ENCODE measurements around the gene EPYC.
"Not testable (repeated sequence)": the region's sequence is repeated elsewhere in the genome, so short reads cannot be mapped to it uniquely, and the experiment has no call there.

- not testable (repeated sequence) for TF ChIP-seq POLR2A (IDR thresholded peaks at IDR 0.05; ENCODE audit: low read length); GATA1 (IDR thresholded peaks at IDR 0.05; ENCODE audit: low read depth, low read length)
Observed at GRCh38 chr12:90985331-90985730, 19.4 kb downstream of the EPYC start.
